Omental fat pad (tissue), 4 donors: ENCODE results near the gene PRR35. TPM values are rescaled to one million over a fixed set of nuclear protein-coding genes. Genes with fewer than 3 reads are reported as not detected.

Experiments
- ATAC-seq: fragments of 150-250 bp; one replicate; pipeline ENCODE4 v1.9.1; 2016; ENCODE audit warnings: mild to moderate bottlenecking, moderate library complexity; ENCODE audit not compliant: low FRiP score
- DNase-seq: peaks from one replicate; pipeline ENCODE4 v3.0.0-alpha.2; 2019; ENCODE audit warnings: low spot score
- total RNA-seq, 4 donors: library from RNA; depleted of rRNA; stranded (reverse); fragments of >200 nt; gene quantifications; one replicate each; pipeline ENCODE4 v1.1.0, GENCODE V29; 2016
- TF ChIP-seq, protein P1 (sequence below), 3 donors: fragments of 450-650 bp; IDR thresholded peaks; one replicate each; pipeline ENCODE4 v1.5.1; 2016 to 2017; ENCODE audit warnings: antibody characterized with exemption in 3 of 3, mild to moderate bottlenecking in 3 of 3, moderate library complexity in 2 of 3

PRR35 gene
- total RNA-seq, 4 donors from 2014 or later: 0.19 TPM; not detected in 3

DNA sequence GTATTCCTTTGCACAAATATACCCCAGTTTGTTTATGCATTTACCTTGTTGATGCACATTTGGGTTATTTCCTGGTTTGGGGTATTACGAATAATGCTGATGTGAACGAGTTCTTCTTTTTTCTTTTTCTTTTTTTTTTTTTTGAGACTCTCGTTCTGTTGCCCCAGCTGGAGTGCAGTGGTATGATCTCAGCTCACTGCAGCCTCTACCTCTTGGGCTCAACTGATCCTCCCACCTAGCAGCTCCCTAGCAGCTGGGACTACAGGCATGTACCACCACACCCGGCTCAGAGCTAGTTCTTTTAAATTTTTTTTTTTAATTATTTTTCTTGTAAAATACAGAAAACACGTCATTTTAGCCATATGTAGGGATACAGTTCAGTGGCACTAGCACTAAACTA is 43.7 kb downstream of the PRR35 start:
- DNase-seq (no peak), ATAC-seq (no peak)
- TF ChIP-seq, protein P1, sequence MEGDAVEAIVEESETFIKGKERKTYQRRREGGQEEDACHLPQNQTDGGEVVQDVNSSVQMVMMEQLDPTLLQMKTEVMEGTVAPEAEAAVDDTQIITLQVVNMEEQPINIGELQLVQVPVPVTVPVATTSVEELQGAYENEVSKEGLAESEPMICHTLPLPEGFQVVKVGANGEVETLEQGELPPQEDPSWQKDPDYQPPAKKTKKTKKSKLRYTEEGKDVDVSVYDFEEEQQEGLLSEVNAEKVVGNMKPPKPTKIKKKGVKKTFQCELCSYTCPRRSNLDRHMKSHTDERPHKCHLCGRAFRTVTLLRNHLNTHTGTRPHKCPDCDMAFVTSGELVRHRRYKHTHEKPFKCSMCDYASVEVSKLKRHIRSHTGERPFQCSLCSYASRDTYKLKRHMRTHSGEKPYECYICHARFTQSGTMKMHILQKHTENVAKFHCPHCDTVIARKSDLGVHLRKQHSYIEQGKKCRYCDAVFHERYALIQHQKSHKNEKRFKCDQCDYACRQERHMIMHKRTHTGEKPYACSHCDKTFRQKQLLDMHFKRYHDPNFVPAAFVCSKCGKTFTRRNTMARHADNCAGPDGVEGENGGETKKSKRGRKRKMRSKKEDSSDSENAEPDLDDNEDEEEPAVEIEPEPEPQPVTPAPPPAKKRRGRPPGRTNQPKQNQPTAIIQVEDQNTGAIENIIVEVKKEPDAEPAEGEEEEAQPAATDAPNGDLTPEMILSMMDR (IDR thresholded peaks at IDR 0.05): no peak

DNA sequence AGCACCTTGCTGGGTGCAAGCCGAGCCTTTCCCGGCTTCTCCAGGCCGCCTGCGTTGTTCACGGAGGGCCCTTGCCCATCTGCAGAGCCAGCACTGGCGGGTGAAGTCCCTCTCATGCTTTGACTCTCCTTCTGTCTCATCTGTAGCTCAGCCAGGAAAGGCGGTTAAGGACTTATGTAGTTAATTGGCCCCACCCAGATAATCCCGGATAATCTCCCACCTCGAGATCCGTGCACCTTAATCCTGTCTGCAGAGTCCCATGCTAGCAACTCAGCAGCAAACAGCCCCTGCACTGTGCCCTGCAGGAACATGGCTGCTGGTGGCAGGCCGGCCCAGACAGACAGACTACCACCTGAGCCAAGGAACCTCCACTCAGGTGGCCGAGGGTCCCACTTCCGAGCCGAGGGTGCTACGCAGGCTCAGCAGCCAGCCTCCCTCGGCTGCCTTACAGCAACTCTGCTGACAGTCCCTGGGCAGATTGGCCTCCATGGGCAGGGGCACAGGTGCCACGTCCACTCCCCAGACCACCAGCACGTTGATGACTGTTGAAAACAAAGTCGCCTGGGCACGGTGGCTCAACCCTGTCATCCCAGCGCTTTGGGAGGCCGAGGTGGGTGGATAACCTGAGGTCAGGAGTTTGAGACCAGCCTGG is 46.6 kb downstream of the PRR35 start:
- DNase-seq (no peak), ATAC-seq (no peak)

DNA sequence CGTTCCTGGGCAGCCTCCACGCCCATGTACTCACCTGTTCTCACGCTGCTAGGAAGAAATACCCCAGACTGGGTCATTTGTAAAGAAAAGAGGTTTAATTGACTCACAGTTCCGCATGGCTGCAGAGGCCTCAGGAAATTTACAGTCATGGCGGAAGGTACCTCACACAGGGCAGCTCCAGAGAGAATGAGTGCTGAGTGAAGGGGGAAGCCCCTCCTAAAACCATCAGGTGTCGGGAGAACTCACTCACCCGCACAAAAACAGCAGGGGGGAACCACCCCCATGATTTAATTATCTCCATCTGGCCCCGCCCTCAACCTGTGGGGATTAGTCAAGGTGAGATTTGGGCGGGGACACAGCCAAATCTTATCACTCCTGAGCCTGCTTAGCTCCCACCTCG is 47.8 kb downstream of the PRR35 start:
- ATAC-seq (no peak), DNase-seq (no peak)
- TF ChIP-seq, protein P1 (IDR thresholded peaks at IDR 0.05): no peak

More for the DNA sequence above, 46.6 kb downstream of the PRR35 start:
- TF ChIP-seq, protein P1 (IDR thresholded peaks at IDR 0.05): no peak

DNA sequence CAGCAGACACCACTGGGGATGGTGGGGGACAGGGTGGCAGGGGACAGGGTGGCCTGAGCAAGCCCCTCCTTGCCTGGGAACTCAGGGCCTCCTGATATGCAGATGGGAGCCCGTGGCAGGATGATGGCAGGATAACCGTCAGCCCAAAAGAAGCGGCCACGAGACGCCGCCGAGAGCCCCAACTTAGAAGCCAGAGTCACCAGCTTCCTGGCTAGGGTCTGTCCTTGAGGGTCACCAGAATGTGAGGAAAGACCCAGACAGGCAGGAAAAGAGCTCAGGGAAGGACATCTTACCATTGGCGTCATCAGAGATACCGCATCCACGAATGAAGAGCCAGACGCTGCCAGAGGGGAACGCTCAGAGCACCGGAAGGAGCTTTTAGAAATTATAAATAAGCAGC is 49.1 kb downstream of the PRR35 start:
- DNase-seq: no peak
- ATAC-seq: no peak
- TF ChIP-seq, protein P1 (IDR thresholded peaks at IDR 0.05): no peak

DNA sequence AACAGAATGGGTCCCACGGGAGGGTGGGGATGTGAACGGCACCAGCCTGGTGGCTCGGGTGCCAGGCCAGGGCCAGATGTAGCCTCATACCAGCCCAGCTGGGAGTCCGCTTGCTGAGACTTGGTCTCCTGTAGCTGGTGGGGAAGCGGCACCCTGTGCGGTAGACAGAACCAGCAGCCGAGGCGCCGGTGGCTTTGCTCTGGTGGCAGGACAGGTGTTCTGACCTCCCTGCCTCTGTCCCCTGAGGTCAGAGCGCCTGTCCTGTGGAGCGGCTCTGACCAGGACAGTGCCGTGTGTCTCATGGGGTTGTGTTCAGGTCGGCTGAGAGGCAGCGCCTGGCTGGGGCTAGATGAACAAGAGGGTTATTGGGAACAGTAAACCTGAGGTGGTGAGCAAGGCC is 49.8 kb downstream of the PRR35 start:
- ATAC-seq (no peak), DNase-seq (no peak)
- TF ChIP-seq, protein P1 (IDR thresholded peaks at IDR 0.05): no peak

DNA sequence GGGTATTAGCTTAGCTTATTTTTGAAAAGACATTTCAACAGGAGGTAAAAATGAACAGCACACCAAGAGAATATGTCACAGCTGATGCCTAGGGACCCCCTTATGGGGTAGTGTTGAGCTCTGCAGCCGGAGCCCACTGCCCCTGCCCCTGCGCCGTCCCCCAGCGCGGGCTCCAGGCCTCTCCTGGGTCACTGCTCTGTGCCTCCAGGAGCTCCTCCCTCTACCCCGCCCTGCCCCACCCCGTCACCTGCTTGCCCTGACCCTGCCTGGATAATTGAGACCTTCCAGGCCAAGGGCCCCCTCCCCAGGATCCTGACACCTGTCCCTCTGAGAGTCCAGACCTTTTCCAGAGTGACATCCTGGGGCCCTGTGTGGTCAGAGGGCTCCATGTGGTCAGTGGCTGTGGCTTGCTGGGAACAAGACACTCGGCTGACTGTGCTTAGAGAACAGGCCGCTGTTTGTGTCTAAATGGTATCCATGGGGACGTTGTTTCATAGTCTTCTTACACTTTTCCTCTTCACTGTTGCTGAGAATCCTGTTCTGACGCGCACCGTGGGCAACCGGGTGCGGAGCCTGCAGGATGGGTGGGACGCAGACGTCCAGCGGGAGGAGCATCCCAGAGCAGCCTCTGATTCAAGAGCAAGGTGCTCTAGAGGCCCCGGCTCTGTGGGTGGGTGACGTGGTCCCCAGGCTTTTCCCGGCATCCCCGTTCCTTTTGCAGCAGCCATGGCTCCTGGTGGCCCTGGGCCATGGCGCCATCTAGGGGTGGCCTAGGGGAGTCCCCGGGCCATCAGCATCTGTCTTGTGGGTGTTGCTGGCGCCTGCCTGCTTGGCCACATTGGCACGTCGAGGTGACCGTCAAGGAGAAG is 50.6 kb downstream of the PRR35 start:
- ATAC-seq (peak; percentile 19), DNase-seq (no peak)
- TF ChIP-seq, protein P1 (IDR thresholded peaks at IDR 0.05): no peak
